Neural progenitor cell (in vitro differentiated cells): ENCODE data around the gene AIF1L. TPM values are rescaled to one million over a fixed set of nuclear protein-coding genes. Genes with fewer than 3 reads are reported as not detected.

Source experiments
- DNase-seq: peaks from one replicate; pipeline ENCODE4 v3.0.0-alpha.2; 2016; ENCODE audit warnings: low spot score
- H2AFZ ChIP-seq: fragments of 200-600 bp; sonication (generic); replicated peaks from 2 replicates; pipeline ENCODE4 v1.6.1; 2016; ENCODE audit warnings: antibody characterized with exemption
- H3F3A ChIP-seq: fragments of 200-600 bp; sonication (generic); 2 replicates; pipeline ENCODE4 v1.6.1; 2016; ENCODE audit warnings: antibody characterized with exemption, low read depth
- H3K27ac ChIP-seq: fragments of 200-600 bp; sonication (generic); 2 replicates; pipeline ENCODE4 v1.5.1; 2016; ENCODE audit warnings: mild to moderate bottlenecking
- H3K27me3 ChIP-seq: fragments of 200-600 bp; sonication (generic); 2 replicates; pipeline ENCODE4 v1.6.1; 2016; ENCODE audit warnings: mild to moderate bottlenecking, moderate library complexity
- H3K36me3 ChIP-seq: fragments of 200-600 bp; sonication (generic); 2 replicates; pipeline ENCODE4 v1.5.1; 2016
- H3K4me1 ChIP-seq: fragments of 200-600 bp; sonication (generic); 2 replicates; pipeline ENCODE4 v1.6.1; 2016; ENCODE audit warnings: mixed run types
- H3K4me2 ChIP-seq: fragments of 200-600 bp; sonication (generic); 2 replicates; pipeline ENCODE4 v1.6.1; 2016
- H3K4me3 ChIP-seq: fragments of 200-600 bp; sonication (generic); 2 replicates; pipeline ENCODE4 v1.5.1; 2016
- H3K79me2 ChIP-seq: fragments of 200-600 bp; sonication (generic); 2 replicates; pipeline ENCODE4 v1.6.1; 2016; ENCODE audit warnings: low read depth
- H3K9ac ChIP-seq: fragments of 200-600 bp; sonication (generic); 2 replicates; pipeline ENCODE4 v1.6.1; 2016
- H3K9me3 ChIP-seq: fragments of 200-600 bp; sonication (generic); 2 replicates; pipeline ENCODE4 v1.5.1; 2016; ENCODE audit warnings: low read depth
- H4K20me1 ChIP-seq: fragments of 200-600 bp; sonication (generic); 2 replicates; pipeline ENCODE4 v1.6.1; 2016; ENCODE audit warnings: low read depth
- H3K27ac Mint-ChIP-seq: 3 replicates; pipeline ENCODE4 v1.8.0; 2021; ENCODE audit warnings: mixed read lengths
- H3K27me3 Mint-ChIP-seq: 2 replicates; pipeline ENCODE4 v1.8.0; 2022; ENCODE audit warnings: low read depth, mild to moderate bottlenecking, inconsistent platforms, moderate library complexity, mixed read lengths; ENCODE audit not compliant: insufficient read depth
- H3K36me3 Mint-ChIP-seq: 3 replicates; pipeline ENCODE4 v1.8.0; 2021; ENCODE audit warnings: mixed read lengths
- H3K4me1 Mint-ChIP-seq: 3 replicates; pipeline ENCODE4 v1.8.0; 2021; ENCODE audit warnings: mixed read lengths
- H3K4me3 Mint-ChIP-seq: 3 replicates; pipeline ENCODE4 v1.8.0; 2021; ENCODE audit warnings: mild to moderate bottlenecking, moderate library complexity, mixed read lengths
- H3K9me3 Mint-ChIP-seq: 3 replicates; pipeline ENCODE4 v1.8.0; 2020; ENCODE audit warnings: mixed read lengths
- EZH2 ChIP-seq: fragments of 200-600 bp; sonication (generic); IDR thresholded peaks from 2 replicates; pipeline ENCODE4 v1.6.1; 2017; ENCODE audit warnings: antibody characterized with exemption, mild to moderate bottlenecking, moderate library complexity
- EZH2phosphoT487 ChIP-seq: fragments of 200-600 bp; sonication (generic); IDR thresholded peaks from 2 replicates; pipeline ENCODE4 v1.6.1; 2017; ENCODE audit warnings: antibody characterized with exemption
- total RNA-seq: library from RNA; depleted of rRNA; stranded (reverse); fragments of >200 nt; gene quantifications from 2 replicates; pipeline ENCODE4 v1.2.3, GENCODE V29; 2015; ENCODE audit warnings: low replicate concordance
- TF ChIP-seq, protein P1 (sequence below): fragments of 200-600 bp; sonication (generic); IDR thresholded peaks from 2 replicates; pipeline ENCODE4 v1.5.1; 2017; ENCODE audit warnings: antibody characterized with exemption, mild to moderate bottlenecking

AIF1L gene
- total RNA-seq, 1 donor from 2014 or later: 69.0 TPM

DNA sequence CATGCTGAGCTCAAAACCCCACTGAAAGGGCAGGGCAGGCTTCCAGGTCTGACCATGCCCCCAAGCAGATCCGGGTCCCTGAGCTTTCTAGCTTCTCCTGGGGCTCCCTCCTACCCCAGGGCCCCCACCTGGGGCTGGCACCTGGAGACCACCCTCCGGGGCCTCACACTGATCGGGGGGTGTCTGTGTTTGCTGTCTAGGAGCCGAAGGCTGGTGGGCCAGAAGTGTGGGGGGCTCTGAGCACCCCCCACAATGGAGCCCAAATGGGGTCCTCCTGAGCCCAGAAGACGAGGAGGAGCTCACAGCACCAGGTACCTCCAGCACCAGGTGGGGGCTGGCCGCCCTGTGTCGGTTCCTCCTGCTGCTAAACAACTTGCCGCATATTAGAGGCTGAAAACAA lies 47.5 kb upstream of the AIF1L start:
- Histone ChIP-seq H4K20me1 (no peaks in the 10 kb centered on the region), H3K4me2 (no peak overlapping the region), H2AFZ (no peak overlapping the region), H3K4me1 (no peaks in the 10 kb centered on the region), H3F3A (no peaks in the 10 kb centered on the region), H3K27ac (no peak overlapping the region), H3K4me3 (no peak overlapping the region), H3K79me2 (no peaks in the 10 kb centered on the region), H3K9ac (no peak overlapping the region), H3K27me3 (no peaks in the 10 kb centered on the region), H3K36me3 (no peaks in the 10 kb centered on the region), H3K9me3 (no peaks in the 10 kb centered on the region)
- Mint-ChIP-seq H3K36me3 (peaks cover 1% of the 10 kb centered on the region), H3K27me3 (peaks cover 3% of the 10 kb centered on the region), H3K9me3 (no peaks in the 10 kb centered on the region), H3K4me1 (peaks cover 3% of the 10 kb centered on the region), H3K27ac (no peak overlapping the region), H3K4me3 (no peak overlapping the region)
- DNase-seq: no peak
- TF ChIP-seq EZH2phosphoT487 (no peak), EZH2 (no peak)
- TF ChIP-seq, protein P1, sequence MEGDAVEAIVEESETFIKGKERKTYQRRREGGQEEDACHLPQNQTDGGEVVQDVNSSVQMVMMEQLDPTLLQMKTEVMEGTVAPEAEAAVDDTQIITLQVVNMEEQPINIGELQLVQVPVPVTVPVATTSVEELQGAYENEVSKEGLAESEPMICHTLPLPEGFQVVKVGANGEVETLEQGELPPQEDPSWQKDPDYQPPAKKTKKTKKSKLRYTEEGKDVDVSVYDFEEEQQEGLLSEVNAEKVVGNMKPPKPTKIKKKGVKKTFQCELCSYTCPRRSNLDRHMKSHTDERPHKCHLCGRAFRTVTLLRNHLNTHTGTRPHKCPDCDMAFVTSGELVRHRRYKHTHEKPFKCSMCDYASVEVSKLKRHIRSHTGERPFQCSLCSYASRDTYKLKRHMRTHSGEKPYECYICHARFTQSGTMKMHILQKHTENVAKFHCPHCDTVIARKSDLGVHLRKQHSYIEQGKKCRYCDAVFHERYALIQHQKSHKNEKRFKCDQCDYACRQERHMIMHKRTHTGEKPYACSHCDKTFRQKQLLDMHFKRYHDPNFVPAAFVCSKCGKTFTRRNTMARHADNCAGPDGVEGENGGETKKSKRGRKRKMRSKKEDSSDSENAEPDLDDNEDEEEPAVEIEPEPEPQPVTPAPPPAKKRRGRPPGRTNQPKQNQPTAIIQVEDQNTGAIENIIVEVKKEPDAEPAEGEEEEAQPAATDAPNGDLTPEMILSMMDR: no peak

DNA sequence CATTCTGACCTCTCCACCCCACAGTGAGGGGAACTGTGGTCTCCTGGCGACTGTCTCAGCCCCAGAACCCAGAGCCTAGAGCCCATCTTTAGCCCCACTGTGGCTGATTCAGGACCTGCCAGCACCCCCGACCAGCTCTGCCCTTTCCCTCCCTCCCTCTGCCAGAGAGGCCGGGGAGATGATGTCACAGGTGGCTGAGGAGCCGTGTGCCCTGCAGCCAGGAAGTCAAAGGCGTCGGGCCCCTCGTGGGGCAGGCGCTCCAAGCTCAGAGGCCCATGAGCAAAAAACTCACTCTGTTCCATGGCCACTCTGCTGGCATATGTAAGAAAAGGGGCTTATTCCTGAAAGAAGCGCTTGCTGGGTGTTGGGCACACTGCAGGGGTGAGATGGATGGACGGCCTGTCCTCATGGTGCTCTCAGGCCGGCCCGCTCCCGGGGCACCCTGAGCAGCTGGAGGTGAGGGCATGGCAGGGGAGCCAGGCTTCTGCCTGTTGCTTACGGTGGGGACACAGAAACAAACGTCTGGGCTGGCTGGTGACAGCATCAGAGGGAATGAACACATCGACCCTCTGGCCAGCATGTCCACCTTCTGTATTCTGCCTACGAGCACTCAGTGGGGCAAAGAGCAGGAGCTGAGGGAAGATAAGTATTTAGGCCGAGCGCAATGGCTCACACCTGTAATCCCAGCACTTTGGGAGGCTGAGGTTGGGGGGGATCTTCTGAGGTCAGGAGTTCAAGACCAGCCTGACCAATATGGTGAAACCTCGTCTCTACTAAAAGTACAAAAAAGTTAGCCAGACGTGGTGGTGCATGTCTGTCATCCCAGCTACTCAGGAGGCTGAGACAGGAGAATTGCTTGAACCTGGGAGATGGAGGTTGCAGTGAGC lies 46.3 kb upstream of the AIF1L start:
- peaks cover 3% of the 10 kb centered on the region for H3K27me3 Mint-ChIP-seq
- H3K36me3 Mint-ChIP-seq: peaks cover 1% of the 10 kb centered on the region

DNA sequence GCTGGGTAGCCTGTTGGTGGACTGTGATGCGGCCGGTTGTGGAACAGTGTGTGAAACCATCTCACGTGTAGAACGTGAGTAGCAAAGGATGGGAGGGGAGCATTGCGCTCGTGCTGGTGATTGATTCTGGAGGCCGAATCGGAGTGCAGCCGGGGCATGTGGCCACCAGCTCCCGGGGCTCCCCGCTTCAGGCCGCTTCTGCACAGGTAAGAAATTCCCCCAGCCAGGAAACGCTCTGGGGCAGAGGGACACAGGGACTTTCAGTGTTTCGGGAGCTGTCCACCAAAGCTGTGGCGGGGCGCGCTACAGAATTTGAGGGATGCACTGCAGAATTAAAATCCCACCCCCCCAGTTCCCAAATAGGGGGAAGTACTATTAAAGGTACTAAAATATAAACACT lies 45.5 kb upstream of the AIF1L start:
- peaks cover 1% of the 10 kb centered on the region for H3K36me3 Mint-ChIP-seq
- H3K4me1 Mint-ChIP-seq: no peaks in the 10 kb centered on the region
- no peak overlapping the region for H3K27ac Mint-ChIP-seq
- H3K9me3 ChIP-seq: no peaks in the 10 kb centered on the region
- H3K36me3 ChIP-seq: no peaks in the 10 kb centered on the region
- no peak for TF ChIP-seq EZH2phosphoT487
- no peak for TF ChIP-seq EZH2
- TF ChIP-seq, protein P1: no peak
- H3K4me3 Mint-ChIP-seq: no peak overlapping the region
- H3K79me2 ChIP-seq: no peaks in the 10 kb centered on the region
- peaks cover 6% of the 10 kb centered on the region for H3K27me3 Mint-ChIP-seq
- no peaks in the 10 kb centered on the region for H3K4me1 ChIP-seq
- no peak overlapping the region for H3K4me3 ChIP-seq
- H3K27me3 ChIP-seq: no peaks in the 10 kb centered on the region
- no peak overlapping the region for H3K9ac ChIP-seq
- no peak overlapping the region for H3K4me2 ChIP-seq
- no peak overlapping the region for H3K27ac ChIP-seq
- no peaks in the 10 kb centered on the region for H3F3A ChIP-seq
- H3K9me3 Mint-ChIP-seq: no peaks in the 10 kb centered on the region
- no peak for DNase-seq
- H2AFZ ChIP-seq: no peak overlapping the region
- H4K20me1 ChIP-seq: no peaks in the 10 kb centered on the region

More for the DNA sequence above, 46.3 kb upstream of the AIF1L start:
- Histone ChIP-seq H3K4me3 (no peak overlapping the region), H3K9ac (no peak overlapping the region), H2AFZ (no peak overlapping the region), H3K9me3 (no peaks in the 10 kb centered on the region), H3K27me3 (no peaks in the 10 kb centered on the region), H3K36me3 (no peaks in the 10 kb centered on the region), H3K4me2 (no peak overlapping the region), H4K20me1 (no peaks in the 10 kb centered on the region), H3F3A (no peaks in the 10 kb centered on the region), H3K27ac (no peak overlapping the region), H3K4me1 (no peaks in the 10 kb centered on the region), H3K79me2 (no peaks in the 10 kb centered on the region)
- H3K9me3 Mint-ChIP-seq: no peaks in the 10 kb centered on the region
- DNase-seq: no peak
- no peak overlapping the region for H3K4me3 Mint-ChIP-seq
- H3K4me1 Mint-ChIP-seq: no peaks in the 10 kb centered on the region
- no peak overlapping the region for H3K27ac Mint-ChIP-seq
- TF ChIP-seq EZH2phosphoT487: no peak
- TF ChIP-seq, protein P1: no peak
- TF ChIP-seq EZH2: no peak
